Neural progenitor cell (in vitro differentiated cells): ENCODE data around the gene INVS. TPM values are rescaled to one million over a fixed set of nuclear protein-coding genes. Genes with fewer than 3 reads are reported as not detected.

ENCODE experiments used
- DNase-seq: peaks from one replicate; pipeline ENCODE4 v3.0.0-alpha.2; 2016; ENCODE audit warnings: low spot score
- H2AFZ ChIP-seq: fragments of 200-600 bp; sonication (generic); replicated peaks from 2 replicates; pipeline ENCODE4 v1.6.1; 2016; ENCODE audit warnings: antibody characterized with exemption
- H3F3A ChIP-seq: fragments of 200-600 bp; sonication (generic); 2 replicates; pipeline ENCODE4 v1.6.1; 2016; ENCODE audit warnings: antibody characterized with exemption, low read depth
- H3K27ac ChIP-seq: fragments of 200-600 bp; sonication (generic); 2 replicates; pipeline ENCODE4 v1.5.1; 2016; ENCODE audit warnings: mild to moderate bottlenecking
- H3K27me3 ChIP-seq: fragments of 200-600 bp; sonication (generic); 2 replicates; pipeline ENCODE4 v1.6.1; 2016; ENCODE audit warnings: mild to moderate bottlenecking, moderate library complexity
- H3K36me3 ChIP-seq: fragments of 200-600 bp; sonication (generic); 2 replicates; pipeline ENCODE4 v1.5.1; 2016
- H3K4me1 ChIP-seq: fragments of 200-600 bp; sonication (generic); 2 replicates; pipeline ENCODE4 v1.6.1; 2016; ENCODE audit warnings: mixed run types
- H3K4me2 ChIP-seq: fragments of 200-600 bp; sonication (generic); 2 replicates; pipeline ENCODE4 v1.6.1; 2016
- H3K4me3 ChIP-seq: fragments of 200-600 bp; sonication (generic); 2 replicates; pipeline ENCODE4 v1.5.1; 2016
- H3K79me2 ChIP-seq: fragments of 200-600 bp; sonication (generic); 2 replicates; pipeline ENCODE4 v1.6.1; 2016; ENCODE audit warnings: low read depth
- H3K9ac ChIP-seq: fragments of 200-600 bp; sonication (generic); 2 replicates; pipeline ENCODE4 v1.6.1; 2016
- H3K9me3 ChIP-seq: fragments of 200-600 bp; sonication (generic); 2 replicates; pipeline ENCODE4 v1.5.1; 2016; ENCODE audit warnings: low read depth
- H4K20me1 ChIP-seq: fragments of 200-600 bp; sonication (generic); 2 replicates; pipeline ENCODE4 v1.6.1; 2016; ENCODE audit warnings: low read depth
- H3K27ac Mint-ChIP-seq: 3 replicates; pipeline ENCODE4 v1.8.0; 2021; ENCODE audit warnings: mixed read lengths
- H3K27me3 Mint-ChIP-seq: 2 replicates; pipeline ENCODE4 v1.8.0; 2022; ENCODE audit warnings: low read depth, mild to moderate bottlenecking, inconsistent platforms, moderate library complexity, mixed read lengths; ENCODE audit not compliant: insufficient read depth
- H3K36me3 Mint-ChIP-seq: 3 replicates; pipeline ENCODE4 v1.8.0; 2021; ENCODE audit warnings: mixed read lengths
- H3K4me1 Mint-ChIP-seq: 3 replicates; pipeline ENCODE4 v1.8.0; 2021; ENCODE audit warnings: mixed read lengths
- H3K4me3 Mint-ChIP-seq: 3 replicates; pipeline ENCODE4 v1.8.0; 2021; ENCODE audit warnings: mild to moderate bottlenecking, moderate library complexity, mixed read lengths
- H3K9me3 Mint-ChIP-seq: 3 replicates; pipeline ENCODE4 v1.8.0; 2020; ENCODE audit warnings: mixed read lengths
- EZH2 ChIP-seq: fragments of 200-600 bp; sonication (generic); IDR thresholded peaks from 2 replicates; pipeline ENCODE4 v1.6.1; 2017; ENCODE audit warnings: antibody characterized with exemption, mild to moderate bottlenecking, moderate library complexity
- EZH2phosphoT487 ChIP-seq: fragments of 200-600 bp; sonication (generic); IDR thresholded peaks from 2 replicates; pipeline ENCODE4 v1.6.1; 2017; ENCODE audit warnings: antibody characterized with exemption
- total RNA-seq: library from RNA; depleted of rRNA; stranded (reverse); fragments of >200 nt; gene quantifications from 2 replicates; pipeline ENCODE4 v1.2.3, GENCODE V29; 2015; ENCODE audit warnings: low replicate concordance
- TF ChIP-seq, protein P1 (sequence below): fragments of 200-600 bp; sonication (generic); IDR thresholded peaks from 2 replicates; pipeline ENCODE4 v1.5.1; 2017; ENCODE audit warnings: antibody characterized with exemption, mild to moderate bottlenecking

The INVS gene
- total RNA-seq, 1 donor from 2014 or later = 29.2 TPM

DNA sequence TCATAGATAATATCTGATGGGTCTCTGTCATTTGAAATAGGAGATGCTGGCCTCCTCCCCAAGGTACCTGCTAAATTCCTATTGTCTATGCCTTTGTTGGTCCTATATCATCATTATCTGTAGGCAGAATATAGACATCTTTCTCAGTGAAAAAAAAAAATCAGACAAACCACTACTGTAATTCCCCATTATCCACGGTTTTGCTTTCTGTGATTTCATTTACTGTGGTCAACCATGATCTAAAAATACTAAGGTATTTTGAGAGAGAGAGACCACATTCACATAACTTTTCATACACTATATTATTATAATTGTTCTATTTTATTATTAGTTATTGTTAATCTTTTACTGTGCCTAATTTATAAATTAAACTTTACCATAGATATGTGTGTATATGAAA lies 122.5 kb downstream of the INVS start:
- Histone ChIP-seq H3F3A (no peaks in the 10 kb centered on the region), H3K27me3 (no peaks in the 10 kb centered on the region), H2AFZ (no peak overlapping the region), H3K4me1 (no peaks in the 10 kb centered on the region), H3K36me3 (no peaks in the 10 kb centered on the region), H3K9ac (no peak overlapping the region), H3K4me2 (no peak overlapping the region), H4K20me1 (no peaks in the 10 kb centered on the region), H3K9me3 (no peaks in the 10 kb centered on the region), H3K79me2 (no peaks in the 10 kb centered on the region), H3K27ac (no peak overlapping the region), H3K4me3 (no peak overlapping the region)
- no peak for DNase-seq
- Mint-ChIP-seq H3K36me3 (peaks cover 3% of the 10 kb centered on the region), H3K27me3 (no peaks in the 10 kb centered on the region), H3K4me1 (no peaks in the 10 kb centered on the region), H3K27ac (no peak overlapping the region), H3K9me3 (no peaks in the 10 kb centered on the region), H3K4me3 (no peak overlapping the region)
- TF ChIP-seq, protein P1, sequence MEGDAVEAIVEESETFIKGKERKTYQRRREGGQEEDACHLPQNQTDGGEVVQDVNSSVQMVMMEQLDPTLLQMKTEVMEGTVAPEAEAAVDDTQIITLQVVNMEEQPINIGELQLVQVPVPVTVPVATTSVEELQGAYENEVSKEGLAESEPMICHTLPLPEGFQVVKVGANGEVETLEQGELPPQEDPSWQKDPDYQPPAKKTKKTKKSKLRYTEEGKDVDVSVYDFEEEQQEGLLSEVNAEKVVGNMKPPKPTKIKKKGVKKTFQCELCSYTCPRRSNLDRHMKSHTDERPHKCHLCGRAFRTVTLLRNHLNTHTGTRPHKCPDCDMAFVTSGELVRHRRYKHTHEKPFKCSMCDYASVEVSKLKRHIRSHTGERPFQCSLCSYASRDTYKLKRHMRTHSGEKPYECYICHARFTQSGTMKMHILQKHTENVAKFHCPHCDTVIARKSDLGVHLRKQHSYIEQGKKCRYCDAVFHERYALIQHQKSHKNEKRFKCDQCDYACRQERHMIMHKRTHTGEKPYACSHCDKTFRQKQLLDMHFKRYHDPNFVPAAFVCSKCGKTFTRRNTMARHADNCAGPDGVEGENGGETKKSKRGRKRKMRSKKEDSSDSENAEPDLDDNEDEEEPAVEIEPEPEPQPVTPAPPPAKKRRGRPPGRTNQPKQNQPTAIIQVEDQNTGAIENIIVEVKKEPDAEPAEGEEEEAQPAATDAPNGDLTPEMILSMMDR = no peak
- TF ChIP-seq EZH2phosphoT487 (no peak), EZH2 (no peak)

DNA sequence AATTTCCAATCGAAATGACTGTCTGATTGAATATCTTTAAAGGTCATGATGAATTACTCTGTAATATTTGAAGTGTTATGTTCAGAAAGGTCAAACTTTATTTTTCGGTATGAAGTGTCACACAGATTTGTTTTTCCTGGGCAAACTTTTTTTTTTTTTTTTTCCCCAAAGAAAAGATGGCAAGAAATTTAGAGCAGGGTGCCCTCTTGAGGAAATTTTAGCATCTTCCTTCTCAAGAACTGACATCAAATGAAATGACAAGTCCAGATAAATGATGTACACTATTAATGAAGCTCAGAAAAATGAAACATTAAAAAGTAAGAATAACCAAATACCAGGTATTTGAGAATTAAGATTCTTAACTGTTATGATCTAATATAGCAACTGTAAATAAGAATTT lies 123.6 kb downstream of the INVS start:
- no peak overlapping the region for H3K4me2 ChIP-seq
- Mint-ChIP-seq H3K4me1 (no peaks in the 10 kb centered on the region), H3K27me3 (no peaks in the 10 kb centered on the region), H3K36me3 (peaks cover 9% of the 10 kb centered on the region), H3K4me3 (no peak overlapping the region), H3K27ac (no peak overlapping the region), H3K9me3 (no peaks in the 10 kb centered on the region)
- no peak overlapping the region for H3K27ac ChIP-seq
- no peaks in the 10 kb centered on the region for H3K36me3 ChIP-seq
- peak; percentile 7 for DNase-seq
- no peak overlapping the region for H2AFZ ChIP-seq
- no peak overlapping the region for H3K9ac ChIP-seq
- H3K4me3 ChIP-seq = no peak overlapping the region
- H3K4me1 ChIP-seq = no peaks in the 10 kb centered on the region
- H4K20me1 ChIP-seq = no peaks in the 10 kb centered on the region
- H3K9me3 ChIP-seq = no peaks in the 10 kb centered on the region
- TF ChIP-seq, protein P1 = peak; percentile 48
- no peak for TF ChIP-seq EZH2
- no peaks in the 10 kb centered on the region for H3K79me2 ChIP-seq
- H3F3A ChIP-seq = no peaks in the 10 kb centered on the region
- H3K27me3 ChIP-seq = no peaks in the 10 kb centered on the region

DNA sequence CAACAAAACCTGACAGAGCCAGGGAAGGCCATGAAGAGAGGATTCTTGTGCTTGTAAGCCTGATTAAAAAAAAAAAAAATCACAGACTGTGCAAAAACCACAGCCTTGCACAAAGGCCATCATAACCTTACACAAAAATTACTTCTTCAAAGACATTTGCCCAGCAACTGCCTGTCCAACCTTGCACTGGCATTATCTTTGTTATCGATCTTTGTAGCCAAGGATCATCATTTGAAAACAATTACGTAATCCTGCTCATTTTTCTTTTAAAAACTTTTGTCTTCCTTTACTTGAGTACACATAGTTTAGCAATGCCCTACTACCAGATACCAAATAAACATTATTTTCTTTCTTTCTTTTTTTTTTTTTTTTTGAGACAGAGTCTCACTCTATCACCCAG lies 128.6 kb downstream of the INVS start:
- Histone ChIP-seq H3K79me2 (no peaks in the 10 kb centered on the region), H3K9me3 (no peaks in the 10 kb centered on the region), H3K27me3 (no peaks in the 10 kb centered on the region), H2AFZ (no peak overlapping the region), H3K9ac (no peak overlapping the region), H3F3A (no peaks in the 10 kb centered on the region), H3K4me1 (no peaks in the 10 kb centered on the region), H3K27ac (no peak overlapping the region), H3K4me3 (no peak overlapping the region), H3K4me2 (no peak overlapping the region), H4K20me1 (no peaks in the 10 kb centered on the region), H3K36me3 (no peaks in the 10 kb centered on the region)
- peaks cover 9% of the 10 kb centered on the region for H3K9me3 Mint-ChIP-seq
- DNase-seq = no peak
- no peaks in the 10 kb centered on the region for H3K4me1 Mint-ChIP-seq
- no peak overlapping the region for H3K4me3 Mint-ChIP-seq
- TF ChIP-seq, protein P1 = no peak
- TF ChIP-seq EZH2 (no peak), EZH2phosphoT487 (no peak)
- peaks cover 22% of the 10 kb centered on the region for H3K36me3 Mint-ChIP-seq
- no peak overlapping the region for H3K27ac Mint-ChIP-seq
- H3K27me3 Mint-ChIP-seq = no peaks in the 10 kb centered on the region
